GM18498 (cell line): ENCODE data around the gene SLC6A5.

Source experiments
- ATAC-seq: cut with Tn5 transposase; IDR thresholded peaks from one replicate; pipeline ENCODE4 v1.9.1; 2021; ENCODE audit warnings: mild to moderate bottlenecking, moderate library complexity; ENCODE audit not compliant: unreplicated experiment

The SLC6A5 gene

DNA sequence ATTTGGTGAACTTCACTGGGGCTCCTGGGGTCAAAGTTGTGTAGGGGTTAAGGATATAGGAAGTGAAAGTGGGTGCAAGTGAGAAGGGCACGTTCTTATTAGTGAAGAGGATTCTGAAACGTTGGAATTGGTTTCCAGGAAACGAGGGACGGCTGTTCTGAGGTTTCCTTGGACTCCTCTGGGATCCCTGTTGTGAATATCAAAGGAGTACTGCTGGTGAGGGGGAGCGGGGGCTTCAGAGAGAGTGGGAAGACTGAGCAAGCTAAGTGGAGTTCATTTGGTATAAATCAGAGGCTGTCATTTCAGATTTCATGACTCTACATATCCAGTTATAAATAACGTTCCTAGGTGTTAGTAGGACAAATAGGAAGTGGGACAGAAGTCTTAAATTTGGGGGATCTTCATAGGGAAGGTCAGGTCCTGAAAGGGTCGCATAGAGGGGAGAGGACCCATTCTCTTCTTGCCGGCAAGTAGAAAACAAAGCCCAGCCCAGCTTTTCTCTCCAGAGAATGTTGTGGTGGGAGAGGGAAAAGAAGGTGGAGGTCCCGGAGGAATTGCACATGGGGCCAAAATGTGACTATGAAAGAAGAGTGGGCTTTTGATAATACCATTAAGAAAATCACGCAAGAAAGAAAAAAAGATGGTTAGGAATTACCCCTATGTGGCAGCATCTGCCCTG is 68.9 kb downstream of the SLC6A5 start:
- ATAC-seq = no peak

DNA sequence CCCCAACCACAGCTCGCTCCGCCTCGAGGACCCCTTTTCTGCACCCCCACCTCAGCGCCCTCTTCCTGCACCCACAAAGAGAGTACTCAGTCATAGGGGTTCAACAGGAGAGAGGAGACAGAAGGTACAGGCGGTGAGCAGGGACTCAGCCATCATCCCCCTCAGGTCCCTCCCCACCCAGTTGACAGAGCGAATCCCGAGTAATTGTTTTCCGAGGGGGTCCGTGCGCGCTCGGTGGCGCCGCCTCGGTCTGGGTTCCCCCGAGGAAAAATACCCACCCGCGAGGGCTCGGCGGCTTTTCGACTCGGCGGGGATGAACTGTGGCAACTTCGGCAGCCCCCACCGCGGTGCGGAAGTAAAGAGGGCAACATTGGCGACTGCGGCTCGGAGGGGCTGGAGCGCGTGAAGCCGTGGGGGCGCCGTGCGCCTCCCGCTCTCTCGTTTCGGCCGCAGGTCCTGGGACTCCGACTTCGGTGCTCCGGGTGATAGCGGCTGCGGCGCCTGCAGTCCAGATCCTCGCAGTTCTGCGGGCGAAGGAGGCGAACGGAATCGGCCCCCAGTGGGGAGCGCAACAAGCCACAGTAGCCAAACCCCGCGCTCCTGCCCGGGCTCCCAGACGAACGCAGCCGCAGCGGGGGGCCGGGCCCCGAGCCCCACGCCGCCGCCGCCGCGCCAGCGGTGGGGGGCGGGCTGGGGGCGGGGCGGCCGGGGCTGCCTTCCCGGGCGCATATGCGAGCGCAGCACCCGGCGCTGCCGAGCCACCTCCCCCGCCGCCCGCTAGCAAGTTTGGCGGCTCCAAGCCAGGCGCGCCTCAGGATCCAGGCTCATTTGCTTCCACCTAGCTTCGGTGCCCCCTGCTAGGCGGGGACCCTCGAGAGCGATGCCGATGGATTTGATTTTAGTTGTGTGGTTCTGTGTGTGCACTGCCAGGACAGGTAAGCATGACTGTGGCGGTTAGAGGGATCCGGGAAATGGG is 69.7 kb downstream of the SLC6A5 start, which contains the start of gene NELL1:
NELL1 (plus strand) TSS at position 743 of the 976 bp plus-strand sequence.
- no peak for ATAC-seq

DNA sequence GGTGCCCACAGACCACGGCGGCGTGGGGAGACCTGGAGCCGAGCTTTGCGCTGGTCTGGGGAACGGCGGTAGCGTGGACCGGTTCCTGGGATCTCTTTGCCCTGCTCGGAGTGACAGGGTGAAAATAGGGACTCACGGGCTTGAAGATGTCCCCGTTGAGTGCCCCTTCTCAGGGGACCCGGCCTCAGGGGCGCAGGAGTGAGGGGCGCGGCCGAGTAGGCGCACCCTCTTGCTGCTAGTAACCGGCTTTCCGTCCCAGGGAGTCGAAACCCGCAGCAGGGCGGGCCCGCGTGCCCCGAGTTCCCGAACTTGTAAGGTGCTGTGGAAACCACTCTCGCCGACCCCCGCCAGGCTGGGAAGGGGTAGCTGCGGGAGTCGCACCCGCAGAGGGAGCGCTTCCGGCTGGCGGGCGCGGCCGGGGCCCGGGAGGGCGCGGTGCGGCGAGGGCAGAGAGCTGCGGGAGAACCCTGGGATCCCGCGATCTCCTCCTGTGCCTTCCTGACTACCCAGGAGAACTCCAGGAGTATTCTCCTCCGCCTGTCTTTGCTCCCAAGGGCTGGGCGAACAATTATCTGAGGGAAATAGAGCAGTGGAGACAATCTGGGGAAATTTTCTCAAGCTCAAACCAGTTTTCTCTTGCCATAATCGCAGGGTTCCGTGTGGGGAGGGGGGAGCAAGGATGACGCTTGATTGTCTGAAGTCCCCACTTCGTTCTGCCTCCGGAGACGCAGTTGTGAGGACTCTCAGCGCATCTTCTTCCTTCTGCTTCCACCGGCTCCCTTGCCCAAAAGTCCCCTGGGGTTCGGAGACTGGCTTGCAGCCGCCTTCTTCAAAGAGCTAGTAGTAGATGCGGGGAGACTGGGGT is 70.6 kb downstream of the SLC6A5 start:
- no peak for ATAC-seq

DNA sequence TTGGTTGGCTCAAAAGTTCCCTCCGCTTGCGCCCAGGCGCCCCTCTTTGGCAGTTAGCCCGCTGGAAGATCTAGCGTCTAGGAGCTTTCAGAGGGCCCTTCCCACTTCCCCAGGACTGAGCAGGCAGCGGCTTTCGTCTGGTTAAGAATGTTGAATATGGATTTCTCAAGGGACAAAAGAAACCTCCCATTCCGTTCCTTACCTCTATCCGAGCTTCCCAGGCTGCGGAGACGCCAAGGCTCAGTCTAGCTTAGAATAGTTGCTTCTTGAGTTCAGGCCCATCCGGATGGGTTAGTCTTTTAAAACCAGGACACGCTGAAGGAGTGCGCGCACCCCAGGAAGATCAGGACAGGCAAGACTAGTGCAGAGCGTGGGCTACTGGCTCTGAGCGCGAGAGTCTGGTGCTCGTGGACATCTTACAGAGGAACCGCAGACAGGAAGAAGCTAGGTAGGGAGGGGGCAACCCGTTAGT is 71.6 kb downstream of the SLC6A5 start:
- ATAC-seq = no peak

DNA sequence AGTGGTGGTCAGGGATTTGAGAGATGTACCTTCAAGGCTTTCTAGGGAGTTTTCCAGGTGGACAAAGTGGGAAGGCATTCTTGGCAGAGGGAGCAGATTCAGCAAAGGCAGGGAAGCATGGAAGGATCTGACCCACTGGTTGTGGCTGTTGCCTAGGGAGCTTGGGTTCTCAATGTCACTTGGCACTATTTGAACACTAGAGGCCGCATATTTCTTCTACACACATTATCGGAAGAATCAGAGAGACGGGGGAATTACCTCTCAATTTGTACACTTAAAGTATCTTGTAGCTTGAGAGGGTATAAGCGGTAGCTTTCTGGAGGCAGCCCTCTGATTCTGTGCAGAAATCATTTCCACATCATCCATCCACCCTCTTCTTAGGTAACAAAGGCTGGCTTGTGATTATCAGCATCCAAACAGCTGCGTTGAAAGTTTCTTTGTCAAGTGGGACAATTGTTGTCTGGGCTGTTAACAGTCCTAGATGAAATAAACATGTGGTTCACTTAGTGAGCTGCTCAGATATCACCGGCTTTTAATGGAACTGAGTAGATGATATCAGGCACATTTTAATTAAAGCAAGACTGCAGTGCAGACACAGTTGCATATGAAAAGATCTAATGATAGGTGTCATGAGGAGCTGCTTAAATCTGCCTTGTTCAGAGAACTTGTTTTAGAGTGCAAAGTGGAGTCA is 72.6 kb downstream of the SLC6A5 start:
- no peak for ATAC-seq

DNA sequence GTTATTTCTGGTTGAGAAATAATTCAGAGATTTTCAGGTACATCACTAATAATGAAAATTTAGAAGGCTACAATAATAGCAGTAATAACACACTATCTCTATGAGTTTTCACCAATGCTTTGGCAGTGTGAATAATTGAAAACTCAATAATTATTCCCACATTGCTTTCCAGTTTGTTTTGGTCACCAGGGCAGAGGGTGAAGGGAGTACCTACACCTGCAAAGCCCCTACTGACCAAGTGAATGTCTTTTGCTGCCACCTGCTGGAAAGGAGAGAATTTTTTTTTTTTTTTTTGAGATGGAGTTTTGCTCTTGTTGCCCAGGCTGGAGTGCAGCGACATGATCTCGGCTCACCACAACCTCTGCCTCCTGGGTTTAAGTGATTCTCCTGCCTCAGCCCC is 73.2 kb downstream of the SLC6A5 start:
- ATAC-seq = no peak

DNA sequence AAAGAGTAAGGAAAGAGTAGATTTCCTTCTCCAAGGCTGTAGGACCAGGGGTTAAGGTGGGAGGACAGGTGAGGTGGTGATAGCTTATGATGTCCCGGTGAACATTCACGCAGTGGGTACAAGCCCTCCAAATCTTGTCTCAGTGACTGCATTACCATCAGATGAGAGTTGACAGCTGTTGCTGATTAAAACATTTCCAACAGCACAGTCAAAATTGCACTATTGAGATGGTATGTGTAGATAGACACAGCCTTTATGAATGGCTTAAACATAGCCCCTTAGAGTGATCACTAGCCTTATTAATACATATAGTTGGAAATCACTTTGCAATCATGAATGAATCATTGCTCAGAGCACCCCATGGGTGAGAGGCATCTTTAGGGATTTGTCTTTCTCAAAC is 77.2 kb downstream of the SLC6A5 start:
- ATAC-seq = no peak

DNA sequence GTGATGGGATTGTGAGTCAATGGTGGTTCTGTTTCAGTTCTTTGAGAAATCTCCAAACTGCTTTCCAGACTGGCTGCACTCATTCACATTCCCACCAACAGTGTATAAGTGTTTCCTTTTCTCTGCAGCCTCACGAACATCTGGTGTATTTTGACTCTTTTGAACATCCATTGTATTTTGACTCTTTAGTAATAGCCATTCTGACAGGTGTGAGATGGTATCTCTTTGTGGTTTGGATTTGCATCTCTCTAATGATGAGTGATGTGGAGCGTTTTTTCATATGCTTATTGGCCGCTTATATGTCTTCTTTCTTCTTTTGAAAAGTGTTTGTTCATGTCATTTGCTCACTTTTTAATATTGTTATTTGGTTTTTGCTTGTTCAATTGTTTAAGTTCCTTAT is 89.4 kb downstream of the SLC6A5 start:
- ATAC-seq = no peak

DNA sequence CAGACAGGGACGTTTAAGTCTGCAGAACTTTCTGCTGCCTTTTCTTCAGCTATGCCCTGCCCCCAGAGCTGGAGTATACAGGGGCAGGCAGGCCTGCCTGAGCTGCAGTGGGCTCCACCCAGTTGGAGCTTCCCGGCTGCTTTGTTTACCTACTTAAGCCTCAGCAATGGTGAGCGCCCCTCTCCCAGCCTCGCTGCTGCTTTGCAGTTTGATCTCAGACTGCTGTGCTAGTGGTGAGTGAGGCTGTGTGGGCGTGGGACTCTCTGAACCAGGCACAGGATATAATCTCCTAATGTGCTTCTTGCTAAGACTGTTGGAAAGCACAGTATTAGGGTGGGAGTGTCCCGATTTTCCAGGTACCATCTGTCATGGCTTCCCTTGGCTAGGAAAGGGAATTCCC is 108.5 kb downstream of the SLC6A5 start:
- ATAC-seq = no peak
